HL-60 (cell line): Measurements from ENCODE around the gene VWA8.

ENCODE experiments used
- POLR2AphosphoS5 ChIP-seq: IDR thresholded peaks from 2 replicates; pipeline ENCODE4 v1.6.1; 2012; ENCODE audit warnings: low read depth
- TF ChIP-seq, protein P1 (sequence below): IDR thresholded peaks from 2 replicates; pipeline ENCODE4 v1.6.1; 2012; ENCODE audit warnings: low read depth; ENCODE audit not compliant: insufficient replicate concordance
- TF ChIP-seq, protein P2 (sequence below): IDR thresholded peaks from one replicate; pipeline ENCODE4 v1.5.1; 2011; ENCODE audit warnings: low read length, control low read depth, inconsistent platforms; ENCODE audit not compliant: insufficient read depth

DNA sequence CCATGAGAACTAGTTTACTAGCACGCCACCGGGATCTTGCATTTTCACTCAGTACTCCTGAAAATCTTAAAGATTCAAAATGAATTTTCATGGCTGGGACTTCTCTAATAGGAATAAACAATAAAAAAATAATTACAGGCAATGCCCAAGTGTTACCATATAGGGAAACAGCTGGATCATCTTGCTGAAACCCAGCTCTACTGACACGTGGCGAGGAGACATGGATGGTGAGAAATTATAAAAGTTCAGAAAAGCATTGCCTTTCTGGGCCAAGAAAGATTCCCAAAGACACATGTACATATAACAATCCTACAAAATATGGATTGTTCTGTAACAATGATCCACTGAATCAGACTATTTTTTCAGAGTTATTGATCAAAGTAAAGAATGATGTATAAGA is 294.3 kb downstream of the VWA8 start:
- TF ChIP-seq, protein P1, sequence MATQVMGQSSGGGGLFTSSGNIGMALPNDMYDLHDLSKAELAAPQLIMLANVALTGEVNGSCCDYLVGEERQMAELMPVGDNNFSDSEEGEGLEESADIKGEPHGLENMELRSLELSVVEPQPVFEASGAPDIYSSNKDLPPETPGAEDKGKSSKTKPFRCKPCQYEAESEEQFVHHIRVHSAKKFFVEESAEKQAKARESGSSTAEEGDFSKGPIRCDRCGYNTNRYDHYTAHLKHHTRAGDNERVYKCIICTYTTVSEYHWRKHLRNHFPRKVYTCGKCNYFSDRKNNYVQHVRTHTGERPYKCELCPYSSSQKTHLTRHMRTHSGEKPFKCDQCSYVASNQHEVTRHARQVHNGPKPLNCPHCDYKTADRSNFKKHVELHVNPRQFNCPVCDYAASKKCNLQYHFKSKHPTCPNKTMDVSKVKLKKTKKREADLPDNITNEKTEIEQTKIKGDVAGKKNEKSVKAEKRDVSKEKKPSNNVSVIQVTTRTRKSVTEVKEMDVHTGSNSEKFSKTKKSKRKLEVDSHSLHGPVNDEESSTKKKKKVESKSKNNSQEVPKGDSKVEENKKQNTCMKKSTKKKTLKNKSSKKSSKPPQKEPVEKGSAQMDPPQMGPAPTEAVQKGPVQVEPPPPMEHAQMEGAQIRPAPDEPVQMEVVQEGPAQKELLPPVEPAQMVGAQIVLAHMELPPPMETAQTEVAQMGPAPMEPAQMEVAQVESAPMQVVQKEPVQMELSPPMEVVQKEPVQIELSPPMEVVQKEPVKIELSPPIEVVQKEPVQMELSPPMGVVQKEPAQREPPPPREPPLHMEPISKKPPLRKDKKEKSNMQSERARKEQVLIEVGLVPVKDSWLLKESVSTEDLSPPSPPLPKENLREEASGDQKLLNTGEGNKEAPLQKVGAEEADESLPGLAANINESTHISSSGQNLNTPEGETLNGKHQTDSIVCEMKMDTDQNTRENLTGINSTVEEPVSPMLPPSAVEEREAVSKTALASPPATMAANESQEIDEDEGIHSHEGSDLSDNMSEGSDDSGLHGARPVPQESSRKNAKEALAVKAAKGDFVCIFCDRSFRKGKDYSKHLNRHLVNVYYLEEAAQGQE, result no peak
- TF ChIP-seq, protein P2, sequence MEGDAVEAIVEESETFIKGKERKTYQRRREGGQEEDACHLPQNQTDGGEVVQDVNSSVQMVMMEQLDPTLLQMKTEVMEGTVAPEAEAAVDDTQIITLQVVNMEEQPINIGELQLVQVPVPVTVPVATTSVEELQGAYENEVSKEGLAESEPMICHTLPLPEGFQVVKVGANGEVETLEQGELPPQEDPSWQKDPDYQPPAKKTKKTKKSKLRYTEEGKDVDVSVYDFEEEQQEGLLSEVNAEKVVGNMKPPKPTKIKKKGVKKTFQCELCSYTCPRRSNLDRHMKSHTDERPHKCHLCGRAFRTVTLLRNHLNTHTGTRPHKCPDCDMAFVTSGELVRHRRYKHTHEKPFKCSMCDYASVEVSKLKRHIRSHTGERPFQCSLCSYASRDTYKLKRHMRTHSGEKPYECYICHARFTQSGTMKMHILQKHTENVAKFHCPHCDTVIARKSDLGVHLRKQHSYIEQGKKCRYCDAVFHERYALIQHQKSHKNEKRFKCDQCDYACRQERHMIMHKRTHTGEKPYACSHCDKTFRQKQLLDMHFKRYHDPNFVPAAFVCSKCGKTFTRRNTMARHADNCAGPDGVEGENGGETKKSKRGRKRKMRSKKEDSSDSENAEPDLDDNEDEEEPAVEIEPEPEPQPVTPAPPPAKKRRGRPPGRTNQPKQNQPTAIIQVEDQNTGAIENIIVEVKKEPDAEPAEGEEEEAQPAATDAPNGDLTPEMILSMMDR, result no peak
- TF ChIP-seq POLR2AphosphoS5, result no peak
